ENCODE results near the gene FARSA.
"Not testable (repeated sequence)": the region's sequence is repeated elsewhere in the genome, so short reads cannot be mapped to it uniquely, and the experiment has no call there.

The FARSA gene

GRCh38 chr19:12937927-12938778, 4.6 kb upstream of the FARSA start, which contains the start of gene CALR:
Gene CALR (plus strand): TSS chr19:12938609. CDS start chr19:12938680, 71 bp downstream.
- peak; percentile 99 for DNase-seq (ENCODE audit: low read depth in 2 of 2)

DNA sequence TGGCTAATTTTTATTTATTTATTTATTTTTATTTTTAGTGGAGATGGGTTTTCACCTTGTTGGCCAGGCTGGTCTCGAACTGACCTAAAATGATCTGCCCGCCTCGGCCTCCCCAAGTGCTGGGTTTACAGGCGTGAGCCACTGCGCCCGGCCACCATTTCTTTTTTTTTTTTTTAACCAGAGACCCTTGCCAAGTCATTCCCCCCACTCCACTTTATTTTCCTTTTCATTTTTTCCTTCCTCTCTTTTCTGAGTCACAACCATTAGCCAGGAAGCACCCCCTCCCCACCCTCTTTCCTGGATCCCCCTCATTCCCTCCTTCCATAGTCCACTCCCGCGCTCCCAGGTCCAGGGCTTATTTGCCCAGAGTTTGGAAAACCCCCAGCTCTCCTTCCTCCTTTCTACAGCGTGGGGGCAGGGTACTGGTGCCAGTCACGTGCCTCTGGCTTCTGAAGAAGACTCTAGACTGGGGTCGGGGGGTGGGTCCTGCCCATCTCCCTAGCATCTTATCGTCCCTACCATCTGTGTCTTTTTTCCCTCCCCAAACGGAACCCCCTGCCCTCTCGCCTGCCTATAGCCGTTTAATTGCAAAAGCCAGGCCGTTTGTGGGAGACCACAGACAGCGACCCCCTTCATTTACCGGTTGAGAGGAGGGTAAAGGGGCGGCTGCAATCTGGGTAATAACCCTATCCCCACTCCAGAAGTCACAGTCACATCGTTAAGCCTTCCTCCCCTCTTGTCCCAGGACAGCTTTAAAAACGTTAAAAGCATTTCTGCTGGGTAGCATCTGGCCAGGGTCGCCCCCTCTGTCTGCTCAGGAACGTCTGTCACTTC, 3.8 kb upstream of the FARSA start:
- DNase-seq (ENCODE audit: low read depth in 2 of 2), result no peak

- DNase-seq (ENCODE audit: low read depth in 2 of 2), result no peak
These were observed 3.1 kb upstream of the FARSA start for GRCh38 chr19:12936582-12936981.

DNA sequence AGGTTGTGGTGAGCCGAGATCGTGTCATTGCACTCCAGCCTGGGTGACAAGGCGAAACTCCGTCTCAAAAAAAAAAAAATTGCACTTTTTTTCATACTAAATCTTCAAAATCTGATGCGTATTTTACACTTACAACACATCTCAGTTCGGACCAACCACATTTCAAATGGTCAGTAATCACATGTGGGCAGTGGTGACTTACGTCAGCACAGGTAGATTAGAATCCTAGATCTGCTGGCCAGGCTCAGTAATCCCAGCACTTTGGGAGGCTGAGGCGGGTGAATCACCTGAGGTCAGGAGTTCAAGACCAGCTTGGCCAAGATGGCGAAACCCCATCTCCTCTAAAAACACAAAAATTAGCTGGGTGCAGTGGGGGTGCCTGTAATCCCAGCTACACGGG, 1.6 kb upstream of the FARSA start:
- DNase-seq (ENCODE audit: low read depth in 2 of 2), result no peak

- no peak for DNase-seq (ENCODE audit: low read depth in 2 of 2)
These were observed 872 bp downstream of the FARSA start for GRCh38 chr19:12932392-12933286.

DNA sequence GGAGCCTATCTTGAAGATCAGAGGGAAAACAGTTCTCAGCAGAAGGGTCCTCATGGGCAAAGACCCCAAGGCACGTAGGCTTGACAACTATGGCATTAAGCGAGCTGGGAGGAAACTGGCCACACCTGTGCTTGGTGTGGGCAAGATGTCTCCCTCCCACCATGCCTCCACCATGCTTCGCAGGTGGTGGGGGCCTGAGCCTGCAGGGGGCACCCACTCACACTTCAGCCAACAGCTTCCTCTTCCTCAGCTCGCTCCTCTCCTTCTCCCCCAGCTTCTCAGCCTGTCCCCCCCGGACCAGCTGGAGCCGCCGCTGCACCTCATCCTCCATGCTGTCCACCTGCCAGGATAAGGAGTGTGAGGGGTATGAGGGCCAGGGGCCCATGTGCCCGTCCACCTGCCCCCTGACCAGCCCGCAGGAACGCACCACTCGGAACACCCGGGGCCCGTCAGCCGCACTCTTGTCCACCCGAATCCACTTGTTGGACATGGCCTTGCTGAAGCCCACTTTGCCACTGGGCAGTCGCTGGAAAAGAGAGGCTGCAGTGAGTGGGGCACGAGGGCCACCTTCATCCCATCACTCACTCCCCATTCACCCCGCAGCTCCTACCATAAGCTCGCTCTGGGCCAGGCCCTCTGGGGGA, 3.4 kb downstream of the FARSA start:
- DNase-seq (ENCODE audit: low read depth in 2 of 2), result no peak

DNA sequence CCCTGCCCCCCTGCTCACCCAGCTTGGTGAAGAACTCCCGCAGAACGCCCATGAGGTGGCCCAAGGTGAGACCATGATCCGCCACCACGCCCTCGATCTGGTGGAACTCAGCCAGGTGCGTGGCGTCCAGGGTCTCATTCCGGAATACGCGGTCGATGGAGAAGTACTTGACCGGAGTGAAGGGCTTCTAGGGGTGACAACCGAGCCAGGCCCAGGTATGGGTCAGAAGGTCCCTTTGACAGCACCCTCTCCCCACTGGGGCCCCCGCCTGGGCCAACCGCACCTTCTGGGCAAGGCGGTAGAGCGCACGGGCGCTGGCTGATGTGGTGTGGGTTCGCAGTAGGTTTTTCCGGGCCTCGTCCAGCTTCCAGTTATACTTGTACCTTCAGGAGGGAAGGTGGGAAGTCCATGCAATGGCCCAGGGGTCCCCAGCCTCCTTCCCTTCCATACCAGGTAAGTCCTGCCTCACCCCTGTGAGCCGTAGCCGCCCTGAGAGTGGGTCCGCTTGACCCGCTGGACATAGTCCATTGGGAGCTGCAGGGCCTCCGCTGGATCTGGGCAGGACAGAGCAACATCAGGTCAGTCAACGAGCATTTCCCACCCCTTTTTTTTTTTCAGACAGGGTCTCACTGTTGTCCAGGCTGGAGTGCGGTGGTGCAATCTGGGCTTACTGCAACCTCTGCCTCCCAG, 8.7 kb downstream of the FARSA start:
- DNase-seq (ENCODE audit: low read depth in 2 of 2), result no peak

DNA sequence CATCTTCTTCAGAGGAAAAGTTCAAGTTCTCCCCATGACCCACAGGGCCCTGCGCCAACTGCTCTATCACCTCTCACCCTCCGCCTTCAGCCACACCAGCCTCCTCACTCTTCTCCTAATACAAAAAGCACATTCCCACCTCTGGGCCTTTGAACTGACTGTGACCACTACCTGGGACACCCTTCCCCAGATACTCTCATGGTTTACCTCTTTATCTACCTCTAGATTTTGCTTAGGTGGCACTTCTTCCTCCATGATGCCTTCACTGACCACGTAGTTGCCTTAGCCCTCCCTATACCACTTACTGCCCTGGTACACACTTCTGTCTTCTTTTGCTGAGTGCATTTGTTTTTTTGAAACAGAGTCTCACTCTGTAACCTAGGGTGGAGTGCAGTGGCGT, 10.6 kb downstream of the FARSA start:
- DNase-seq (ENCODE audit: low read depth in 2 of 2), result no peak

DNA sequence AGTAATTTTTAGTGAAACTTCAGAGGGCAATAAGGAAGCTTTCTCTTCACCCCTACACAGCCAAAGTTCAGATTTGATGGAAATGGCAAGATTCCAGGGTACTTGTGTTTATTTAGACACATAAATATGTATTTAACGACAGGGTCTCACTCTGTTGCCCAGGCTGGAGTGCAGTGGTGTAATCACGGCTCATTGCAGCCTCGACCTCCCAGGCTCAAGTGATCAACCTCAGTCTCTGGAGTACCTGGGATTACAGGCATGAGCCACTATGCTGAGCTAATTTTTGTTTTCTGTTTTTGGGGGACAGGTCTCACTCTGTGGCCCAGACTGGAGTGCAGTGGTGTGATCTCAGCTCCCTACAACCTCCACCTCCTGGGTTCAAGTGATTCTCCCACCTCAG, 12.5 kb downstream of the FARSA start:
- no peak for DNase-seq (ENCODE audit: low read depth in 2 of 2)

DNA sequence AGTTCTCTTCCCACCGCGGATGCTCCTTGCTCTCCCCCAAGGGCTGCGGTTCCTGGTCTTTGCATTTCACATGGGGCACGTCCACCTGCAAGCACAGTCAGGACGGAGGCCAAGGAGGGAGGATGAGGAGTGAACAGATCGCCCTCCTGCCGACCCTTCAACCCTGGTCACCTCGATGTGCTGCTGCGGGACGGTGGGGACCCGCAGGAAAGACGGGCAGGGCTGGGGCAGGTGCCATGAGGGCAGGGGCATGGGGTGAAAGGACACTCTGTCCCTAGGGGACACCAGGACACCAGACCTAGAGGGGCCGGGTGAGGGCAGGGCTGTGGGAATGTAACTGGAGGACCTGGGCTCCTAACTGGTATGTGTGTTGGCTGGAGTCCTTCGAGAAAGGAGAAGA, 15.3 kb downstream of the FARSA start:
- DNase-seq (ENCODE audit: low read depth in 2 of 2), result no peak

GRCh38 chr19:12915860-12916259, 17.7 kb downstream of the FARSA start:
- DNase-seq (ENCODE audit: low read depth in 2 of 2), result not testable (repeated sequence)

GRCh38 chr19:12913851-12914690, 19.4 kb downstream of the FARSA start:
- peak in 1 of 2 donors; percentile 27 for DNase-seq (ENCODE audit: low read depth in 2 of 2)

GRCh38 chr19:12913011-12913561, 20.4 kb downstream of the FARSA start:
- no peak for DNase-seq (ENCODE audit: low read depth in 2 of 2)

DNA sequence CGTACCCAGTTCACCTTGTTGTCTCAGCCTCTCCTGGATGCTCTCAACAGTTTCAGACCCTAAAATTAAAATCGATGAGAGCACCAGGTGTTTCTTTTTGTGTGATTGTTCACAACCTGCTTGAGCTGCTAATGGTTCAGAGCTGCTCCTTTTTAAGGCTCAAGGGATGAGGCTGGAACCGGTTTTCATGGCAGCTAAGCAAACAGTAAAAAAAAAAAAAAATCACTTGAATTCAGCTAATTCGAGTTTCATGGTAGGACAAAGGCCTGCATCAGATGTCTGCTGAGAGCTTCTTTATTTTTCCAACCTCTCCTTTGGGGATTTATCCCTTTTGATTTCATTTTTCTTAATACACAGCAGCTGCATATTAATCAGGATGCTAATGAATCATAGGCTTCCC, 20.9 kb downstream of the FARSA start:
- no peak for DNase-seq (ENCODE audit: low read depth in 2 of 2)

DNA sequence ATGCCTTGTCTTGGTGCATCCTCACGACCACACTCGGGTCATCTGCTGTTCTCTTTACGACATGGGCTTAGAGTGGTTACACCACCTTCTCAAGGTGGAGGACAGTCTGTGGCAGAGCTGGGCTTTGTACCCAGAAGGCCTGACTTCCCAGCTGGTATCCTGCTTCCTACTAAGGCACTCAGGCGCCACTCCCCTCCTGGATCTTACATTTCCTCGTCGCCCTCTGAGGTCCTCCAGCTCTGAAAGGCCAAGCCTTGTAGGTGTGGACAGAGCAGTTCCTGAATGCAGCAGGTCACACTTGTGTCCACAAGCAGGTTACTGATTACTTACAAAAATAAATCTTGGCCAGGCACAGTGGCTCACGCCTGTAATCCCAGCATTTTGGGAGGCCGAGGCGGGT, 26.3 kb downstream of the FARSA start:
- no peak for DNase-seq (ENCODE audit: low read depth in 2 of 2)

DNA sequence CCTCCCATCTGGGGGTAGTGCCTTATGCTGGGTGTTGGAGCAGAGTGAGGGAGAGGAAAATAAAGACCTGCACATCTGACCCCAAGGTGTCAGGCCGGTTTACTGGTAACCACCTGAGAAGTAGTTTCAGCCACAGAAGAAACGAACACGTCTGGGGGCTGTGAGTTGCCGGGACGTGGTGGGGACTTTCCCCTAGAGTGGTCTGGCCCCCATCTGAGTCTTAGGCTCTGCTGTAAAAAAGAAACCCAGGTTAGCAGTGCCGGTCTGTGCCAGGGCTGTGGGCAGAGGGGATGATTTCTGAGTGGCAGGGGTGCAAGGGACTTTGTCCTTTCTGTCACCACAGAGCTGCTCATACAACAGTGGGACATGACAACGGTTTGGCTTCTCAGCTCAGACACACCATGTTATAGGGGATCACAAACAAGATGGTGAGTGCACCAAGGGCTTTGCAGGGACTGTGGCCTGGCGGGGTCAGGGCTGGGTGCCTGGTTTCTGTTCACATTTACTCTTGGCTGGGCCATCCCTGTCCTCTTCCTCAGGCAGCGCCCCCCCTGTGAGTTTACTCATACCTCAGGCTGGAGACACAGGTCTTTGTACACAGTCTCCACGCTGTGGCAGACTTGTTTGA, 33.5 kb downstream of the FARSA start:
- peak; percentile 45 to 61 for DNase-seq (ENCODE audit: low read depth in 2 of 2)

DNA sequence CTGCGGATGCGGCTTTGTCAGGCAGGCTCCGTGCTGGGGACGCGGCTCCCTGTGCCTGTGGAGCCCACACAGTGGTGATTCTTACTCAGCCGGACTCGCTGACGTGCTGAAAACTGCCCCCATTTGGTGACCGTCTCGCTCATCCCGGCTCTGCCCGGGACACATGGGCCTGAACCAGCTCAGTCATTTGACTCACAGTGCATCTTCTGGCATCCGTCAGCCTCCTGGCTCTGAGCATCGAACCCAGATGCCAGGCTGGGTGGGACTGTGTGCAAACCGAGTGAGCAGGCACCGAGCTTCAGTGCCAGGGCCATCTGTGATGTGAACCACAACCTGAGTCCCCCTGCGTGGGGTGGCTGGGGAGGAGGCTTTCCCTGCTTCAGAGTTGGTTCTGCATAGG, 37.1 kb downstream of the FARSA start:
- no peak for DNase-seq (ENCODE audit: low read depth in 2 of 2)

DNA sequence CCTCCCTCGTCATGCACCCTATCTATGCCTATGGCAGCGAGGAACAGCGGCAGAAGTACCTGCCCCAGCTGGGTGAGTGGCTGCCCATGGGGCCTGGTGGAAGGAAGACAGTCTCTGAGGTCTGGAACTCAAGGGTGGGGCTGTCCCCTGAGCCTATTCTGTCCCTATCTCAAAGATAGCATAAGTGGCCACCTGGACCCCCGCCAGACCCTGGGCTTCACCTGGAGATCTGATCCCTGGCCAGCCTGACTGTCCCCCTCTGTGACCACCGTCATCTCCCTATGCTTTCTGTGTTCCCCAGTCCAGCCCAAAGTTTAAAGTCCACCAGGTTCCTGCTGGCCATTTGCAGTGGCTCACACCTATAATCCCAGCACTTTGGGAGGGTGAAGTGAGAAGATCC, 39.9 kb downstream of the FARSA start:
- DNase-seq (ENCODE audit: low read depth in 2 of 2), result no peak

DNA sequence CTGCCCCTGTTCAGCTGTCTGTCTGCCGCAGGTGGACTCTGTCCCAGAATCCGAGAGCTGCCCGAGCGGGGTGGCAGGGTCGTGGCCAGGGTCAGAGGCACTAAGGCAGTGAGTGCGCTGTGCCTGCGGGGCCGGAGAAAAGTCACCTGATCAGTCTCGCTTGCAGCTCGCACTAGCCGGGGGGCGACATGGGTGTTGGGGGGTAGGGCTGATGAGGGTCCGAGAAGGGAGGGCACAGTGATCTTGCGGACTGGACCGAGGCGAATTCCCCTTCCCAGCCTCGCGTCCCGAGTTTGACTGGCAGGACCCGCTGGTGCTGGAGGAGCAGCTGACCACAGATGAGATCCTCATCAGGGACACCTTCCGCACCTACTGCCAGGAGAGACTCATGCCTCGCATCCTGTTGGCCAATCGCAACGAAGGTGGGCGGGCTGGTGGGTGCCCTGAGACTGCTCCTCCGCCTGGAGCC, 41.9 kb downstream of the FARSA start:
- no peak for DNase-seq (ENCODE audit: low read depth in 2 of 2)
